SK-N-SH treated with all-trans-retinoic acid at 6 μM for 48 hours (cell line): ENCODE measurements around the gene SLC29A3.
"Not testable (repeated sequence)": the region's sequence is repeated elsewhere in the genome, so short reads cannot be mapped to it uniquely, and the experiment has no call there.

Source experiments
- ATAC-seq: fragments of 200-7000 bp; cut with Tn5 transposase; 3 replicates; pipeline ENCODE4 v1.9.1; 2020; ENCODE audit warnings: mild to moderate bottlenecking, moderate library complexity
- ARNTL ChIP-seq: fragments of 450-650 bp; formaldehyde crosslinking; IDR thresholded peaks from 2 replicates; pipeline ENCODE4 v1.5.0; 2020; ENCODE audit warnings: low read depth, mild to moderate bottlenecking, moderate library complexity, borderline replicate concordance
- CSRNP3 ChIP-seq: fragments of 250-450 bp; sonication (Bioruptor Pico); IDR thresholded peaks from 2 replicates; pipeline ENCODE4 v1.5.1; 2021; ENCODE audit warnings: mild to moderate bottlenecking, moderate library complexity
- ESRRG ChIP-seq: fragments of 250-450 bp; sonication (Bioruptor Pico); IDR thresholded peaks from 2 replicates; pipeline ENCODE4 v1.6.1; 2021; ENCODE audit warnings: mild to moderate bottlenecking
- GLIS3 ChIP-seq: fragments of 250-450 bp; sonication (Bioruptor Pico); IDR thresholded peaks from 2 replicates; pipeline ENCODE4 v1.5.0; 2020; ENCODE audit warnings: mild to moderate bottlenecking, moderate library complexity
- OSR1 ChIP-seq: fragments of 250-450 bp; sonication (Bioruptor Pico); IDR thresholded peaks from 2 replicates; pipeline ENCODE4 v1.8.0; 2022; ENCODE audit warnings: moderate library complexity, mild to moderate bottlenecking, inconsistent platforms
- POU6F1 ChIP-seq: fragments of 250-450 bp; sonication (Bioruptor Pico); IDR thresholded peaks from 2 replicates; pipeline ENCODE4 v1.8.0; 2021; ENCODE audit warnings: low read depth, mild to moderate bottlenecking, moderate library complexity, borderline replicate concordance
- PPARA ChIP-seq: fragments of 250-450 bp; sonication (Bioruptor Pico); IDR thresholded peaks from 2 replicates; pipeline ENCODE4 v1.5.0; 2020; ENCODE audit warnings: mild to moderate bottlenecking, borderline replicate concordance
- SNAI2 ChIP-seq: fragments of 250-450 bp; sonication (Bioruptor Pico); IDR thresholded peaks from 2 replicates; pipeline ENCODE4 v1.5.0; 2020; ENCODE audit warnings: mild to moderate bottlenecking, moderate library complexity
- TCF4 ChIP-seq: fragments of 250-450 bp; sonication (Bioruptor Pico); IDR thresholded peaks from 2 replicates; pipeline ENCODE4 v1.8.0; 2021; ENCODE audit warnings: mild to moderate bottlenecking, moderate library complexity, borderline replicate concordance
- TSHZ2 ChIP-seq: fragments of 250-450 bp; sonication (Bioruptor Pico); IDR thresholded peaks from 2 replicates; pipeline ENCODE4 v1.5.0; 2020; ENCODE audit warnings: mild to moderate bottlenecking, moderate library complexity
- ZFP3 ChIP-seq: fragments of 250-450 bp; sonication (Bioruptor Pico); IDR thresholded peaks from 2 replicates; pipeline ENCODE4 v1.5.0; 2020; ENCODE audit warnings: mild to moderate bottlenecking, moderate library complexity
- ZFP30 ChIP-seq: fragments of 450-650 bp; formaldehyde crosslinking; IDR thresholded peaks from 2 replicates; pipeline ENCODE4 v1.5.0; 2022; ENCODE audit warnings: mild to moderate bottlenecking, moderate library complexity
- ZNF565 ChIP-seq: fragments of 450-650 bp; formaldehyde crosslinking; conservative IDR thresholded peaks from 2 replicates; pipeline ENCODE4 v1.5.0; 2020; ENCODE audit warnings: low read depth, mild to moderate bottlenecking, moderate library complexity
- ZNF70 ChIP-seq: fragments of 450-650 bp; formaldehyde crosslinking; IDR thresholded peaks from 2 replicates; pipeline ENCODE4 v1.5.0; 2020; ENCODE audit warnings: mild to moderate bottlenecking, moderate library complexity
- ZNF8 ChIP-seq: fragments of 450-650 bp; formaldehyde crosslinking; IDR thresholded peaks from 2 replicates; pipeline ENCODE4 v1.5.0; 2020; ENCODE audit warnings: mild to moderate bottlenecking, moderate library complexity

Gene SLC29A3

GRCh38 chr10:71293446-71294084, 25.5 kb upstream of the SLC29A3 start:
- no peak for ATAC-seq
- TF ChIP-seq TCF4 (CRISPR knock-in tag) (no peak), ZFP30 (CRISPR knock-in tag) (no peak), GLIS3 (no peak), ARNTL (CRISPR knock-in tag) (no peak), ZFP3 (CRISPR knock-in tag) (no peak), CSRNP3 (CRISPR knock-in tag) (no peak), OSR1 (CRISPR knock-in tag) (no peak), ZNF565 (CRISPR knock-in tag) (no peak)

- TF ChIP-seq ZFP30 (CRISPR knock-in tag), result no peak
- ATAC-seq, result no peak
Observed at GRCh38 chr10:71294091-71294561, 24.9 kb upstream of the SLC29A3 start.

GRCh38 chr10:71294856-71295255, 24.2 kb upstream of the SLC29A3 start:
- ATAC-seq, result no peak
- TF ChIP-seq ZNF8 (CRISPR knock-in tag) (no peak), ZNF70 (no peak), PPARA (CRISPR knock-in tag) (no peak), ESRRG (CRISPR knock-in tag) (no peak), OSR1 (CRISPR knock-in tag) (no peak)
- TF ChIP-seq, all 23 proteins: peak for 0

GRCh38 chr10:71295641-71296040, 23.4 kb upstream of the SLC29A3 start:
- TF ChIP-seq ZNF565 (CRISPR knock-in tag) (no peak), POU6F1 (no peak), SNAI2 (CRISPR knock-in tag) (no peak)
- ATAC-seq, result no peak

- TF ChIP-seq ARNTL (CRISPR knock-in tag), result no peak
- TF ChIP-seq TCF4 (CRISPR knock-in tag), result no peak
- TF ChIP-seq ZNF8 (CRISPR knock-in tag), result no peak
- no peak for TF ChIP-seq ZFP3 (CRISPR knock-in tag)
- no peak for TF ChIP-seq POU6F1
- no peak for TF ChIP-seq TSHZ2 (CRISPR knock-in tag)
- no peak for TF ChIP-seq SNAI2 (CRISPR knock-in tag)
- no peak for TF ChIP-seq GLIS3
- TF ChIP-seq ZNF565 (CRISPR knock-in tag), result no peak
- TF ChIP-seq, all 23 proteins: peak for 0
- ATAC-seq, result no peak
Observed at GRCh38 chr10:71296086-71296485, 23.0 kb upstream of the SLC29A3 start.

GRCh38 chr10:71296811-71297210, 22.2 kb upstream of the SLC29A3 start:
- not testable (repeated sequence) for ATAC-seq
